Heart left ventricle (tissue), 16 donors: ENCODE data around the gene GTPBP6. TPM values are rescaled to one million over a fixed set of nuclear protein-coding genes. Genes with fewer than 3 reads are reported as not detected.
A peak's percentile ranks its signal among the peaks of the same experiment; 100 is the strongest.

Experiments
- ATAC-seq, 4 donors: fragments of 200-7000 bp; cut with Tn5 transposase; one replicate each; pipeline ENCODE4 v1.9.1; 2020 to 2022; ENCODE audit warnings: moderate library complexity in 4 of 4, mild to moderate bottlenecking in 3 of 4, moderate number of reproducible peaks in 1 of 4
- DNase-seq, 5 donors: peaks; one replicate each; pipeline ENCODE4 v3.0.0-alpha.2; 2020
- H3K27ac ChIP-seq, 12 donors: fragments of 200-600 bp; sonication (generic) in 4 of 12; one replicate each; pipeline versions ENCODE4 v1.5.0 to v1.8.0; 2016 to 2022; ENCODE audit warnings: mild to moderate bottlenecking in 2 of 12
- H3K27me3 ChIP-seq, 9 donors: fragments of 200-600 bp; sonication (generic) in 2 of 9; one replicate each; pipeline versions ENCODE4 v1.5.1 to v1.8.0; 2016 to 2022; ENCODE audit warnings: mild to moderate bottlenecking in 3 of 9
- H3K36me3 ChIP-seq, 9 donors: fragments of 200-600 bp; sonication (generic) in 2 of 9; one replicate each; pipeline versions ENCODE4 v1.5.0 to v1.8.0; 2018 to 2022; ENCODE audit warnings: mild to moderate bottlenecking in 2 of 9
- H3K4me1 ChIP-seq, 12 donors: fragments of 200-600 bp; sonication (generic) in 4 of 12; one replicate each; pipeline versions ENCODE4 v1.5.0 to v1.8.0; 2016 to 2022; ENCODE audit warnings: mild to moderate bottlenecking in 3 of 12
- H3K4me3 ChIP-seq, 12 donors: fragments of 200-600 bp; sonication (generic) in 4 of 12; one replicate each; pipeline versions ENCODE4 v1.5.0 to v1.8.0; 2017 to 2022; ENCODE audit warnings: mild to moderate bottlenecking in 9 of 12, moderate library complexity in 4 of 12
- H3K9me3 ChIP-seq, 12 donors: fragments of 200-600 bp; sonication (generic) in 4 of 12; one replicate each; pipeline versions ENCODE4 v1.5.0 to v1.8.0; 2016 to 2022; ENCODE audit warnings: mild to moderate bottlenecking in 1 of 12
- POLR2A ChIP-seq, 2 donors: fragments of 450-650 bp; IDR thresholded peaks; one replicate each; pipeline ENCODE4 v1.6.1; 2017; ENCODE audit warnings: antibody characterized with exemption in 2 of 2, mild to moderate bottlenecking in 2 of 2, moderate library complexity in 2 of 2
- WGBS, 4 donors: extraction: QIAGEN DNeasy Blood & Tissue Kit in 2 of 4; methylation state at CpG; one replicate each; pipeline versions ENCODE4 v1.1.5 to v1.1.7; 2013 to 2018; 5-methylcytosine and 5-hydroxymethylcytosine counted together
- intact Hi-C, 10 donors: fragments of 100-400 bp; cut with DNase I; formaldehyde crosslinking; loops; one replicate each; pipeline versions ENCODE4 v1.11.1 to v1.14.2; 2022
- polyA plus RNA-seq, 2 donors: library from polyadenylated mRNA; stranded (reverse); fragments of 200-250 nt; gene quantifications; one replicate each; pipeline ENCODE4 v1.2.3, GENCODE V29; 2013
- total RNA-seq, 9 donors: library from RNA; depleted of rRNA in 2 of 9; stranded (reverse); fragments of >200 nt in 2 of 9; fragmentation: NEBNext Ultra II Directional in 3 of 9; extraction: Animal tissue kit (Norgen Biotek cat#: 25700) in 3 of 9; gene quantifications; one replicate each; pipeline versions ENCODE4 v1.1.0 to v1.2.4, GENCODE V29; 2016 to 2023
- TF ChIP-seq, protein P1 (sequence below), 12 donors: fragments of 200-600 bp; sonication (generic) in 4 of 12; IDR thresholded peaks; one replicate each; pipeline versions ENCODE4 v1.5.0 to v1.8.0; 2018 to 2022; ENCODE audit warnings: antibody characterized with exemption in 12 of 12, mild to moderate bottlenecking in 5 of 12
- donor health status: ischemic (EF 13 %, LVEDD 7.1; RV severe dilation, severe dysfunction).
- donor health status: healthy with polysubstance abuse.
- donor health status: DM: no; HTN: yes; CAD: no.
- donor health status: DM: no; HTN: no; CAD: no.
- donor health status: ischemic (EF 25% LVEDD 6.9; RV normal size, moderate dysfunction).
- donor health status: ischemic (EF 25% LVEDD 5.7; RV mildly dilated, moderate dysfunction).
- donor health status: healthy.
- donor health status: DM: yes; HTN: yes; CAD: no.
- donor health status: ischemic (EF 35%, LVEDD 5.7; RV mildly dilated, moderate dysfunction).
- donor health status: nonischemic (EF 11% LVEDD 7.7; RV severe dilation, severe dysfunction).
- donor health status: DM: yes; HTN: yes; CAD: no.
- donor health status: PGD.
- donor health status: ischemic (EF 29% LVEDD 5.4; RV normal size, mild dysfunction).
- donor health status: nonischemic (EF 23%, LVEDD 6.1; RV moderate dilation, normal function).

GTPBP6 gene
- total and polyA plus RNA-seq, 11 donors = 31.3 to 102 (median 49.9) TPM

GRCh38 chrX:361231-362145, 42.9 kb upstream of the GTPBP6 start:
- Histone ChIP-seq H3K9me3 (peaks cover 0 to 22% (median 10%) of the 10 kb centered on the region in 12 donors), H3K4me3 (no peak overlapping the region), H3K36me3 (peaks cover 0 to 36% (median 13%) of the 10 kb centered on the region in 9 donors), H3K27ac (no peak overlapping the region), H3K4me1 (peaks cover 0 to 11% (median 0%) of the 10 kb centered on the region in 12 donors), H3K27me3 (no peaks in the 10 kb centered on the region)
- intact Hi-C loops = no loop called here
- ATAC-seq (peak in 3 of 4 donors; percentile 10 to 21 (median 16)), DNase-seq (peak in 2 of 5 donors; percentile 5 to 21)
- TF ChIP-seq POLR2A (IDR thresholded peaks at IDR 0.05) = no peak
- TF ChIP-seq, protein P1, sequence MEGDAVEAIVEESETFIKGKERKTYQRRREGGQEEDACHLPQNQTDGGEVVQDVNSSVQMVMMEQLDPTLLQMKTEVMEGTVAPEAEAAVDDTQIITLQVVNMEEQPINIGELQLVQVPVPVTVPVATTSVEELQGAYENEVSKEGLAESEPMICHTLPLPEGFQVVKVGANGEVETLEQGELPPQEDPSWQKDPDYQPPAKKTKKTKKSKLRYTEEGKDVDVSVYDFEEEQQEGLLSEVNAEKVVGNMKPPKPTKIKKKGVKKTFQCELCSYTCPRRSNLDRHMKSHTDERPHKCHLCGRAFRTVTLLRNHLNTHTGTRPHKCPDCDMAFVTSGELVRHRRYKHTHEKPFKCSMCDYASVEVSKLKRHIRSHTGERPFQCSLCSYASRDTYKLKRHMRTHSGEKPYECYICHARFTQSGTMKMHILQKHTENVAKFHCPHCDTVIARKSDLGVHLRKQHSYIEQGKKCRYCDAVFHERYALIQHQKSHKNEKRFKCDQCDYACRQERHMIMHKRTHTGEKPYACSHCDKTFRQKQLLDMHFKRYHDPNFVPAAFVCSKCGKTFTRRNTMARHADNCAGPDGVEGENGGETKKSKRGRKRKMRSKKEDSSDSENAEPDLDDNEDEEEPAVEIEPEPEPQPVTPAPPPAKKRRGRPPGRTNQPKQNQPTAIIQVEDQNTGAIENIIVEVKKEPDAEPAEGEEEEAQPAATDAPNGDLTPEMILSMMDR (IDR thresholded peaks at IDR 0.05) = no peak
- 95 to 97% (median 96%) methylated on average over 54 of the region's 54 CpGs for WGBS, 4 donors

DNA sequence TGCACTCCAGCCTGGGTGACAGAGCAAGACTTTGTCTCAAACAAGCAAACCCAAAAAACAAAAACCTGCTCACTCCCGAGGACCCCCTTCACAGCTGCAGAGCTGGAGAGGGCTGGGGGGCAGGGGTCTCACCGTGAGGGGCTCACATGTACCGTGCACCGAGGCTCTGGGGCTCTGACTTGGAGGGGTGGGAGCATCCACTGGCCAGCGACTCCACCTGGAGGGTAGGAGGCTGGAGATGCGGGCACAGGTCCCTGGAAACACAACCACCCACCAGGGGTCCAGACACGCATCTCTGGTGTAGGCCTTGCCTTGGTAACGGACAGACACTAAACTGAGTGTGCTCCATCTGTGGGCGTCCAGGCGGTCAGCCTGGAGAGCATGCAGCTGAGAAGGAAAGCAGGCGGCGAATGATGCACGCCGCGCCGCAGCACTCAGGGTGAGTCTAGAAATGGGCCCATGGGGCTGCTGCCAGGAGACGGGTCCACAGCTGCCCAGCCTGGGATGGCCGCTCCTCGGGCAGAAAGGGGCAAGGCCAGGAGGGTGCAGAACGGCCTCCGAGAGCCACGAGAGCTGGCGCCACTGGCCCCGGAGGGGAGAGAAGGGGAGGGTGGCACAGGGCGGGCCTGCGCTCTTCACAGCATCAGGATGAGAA, 42.0 kb upstream of the GTPBP6 start:
- intact Hi-C loops = no loop called here
- H3K9me3 ChIP-seq = peaks cover 0 to 22% (median 10%) of the 10 kb centered on the region in 12 donors
- H3K4me3 ChIP-seq = no peak overlapping the region
- H3K4me1 ChIP-seq = peaks cover 0 to 11% (median 0%) of the 10 kb centered on the region in 12 donors
- no peak overlapping the region for H3K27ac ChIP-seq
- H3K27me3 ChIP-seq = no peaks in the 10 kb centered on the region
- no peak for TF ChIP-seq POLR2A (IDR thresholded peaks at IDR 0.05)
- TF ChIP-seq, protein P1 (IDR thresholded peaks at IDR 0.05) = no peak
- H3K36me3 ChIP-seq = peaks cover 0 to 36% (median 14%) of the 10 kb centered on the region in 9 donors
- peak in 1 of 5 donors; percentile 14 for DNase-seq
- ATAC-seq = no peak
- WGBS, 4 donors = 87 to 98% (median 95%) methylated on average over 21 to 26 of the region's 26 CpGs

- no peak for TF ChIP-seq POLR2A (IDR thresholded peaks at IDR 0.05)
- TF ChIP-seq, protein P1 (IDR thresholded peaks at IDR 0.05) = no peak
- DNase-seq (peak in 1 of 5 donors; percentile 18), ATAC-seq (no peak)
- Histone ChIP-seq H3K27me3 (no peaks in the 10 kb centered on the region), H3K27ac (no peak overlapping the region), H3K36me3 (peaks cover 0 to 36% (median 14%) of the 10 kb centered on the region in 9 donors), H3K4me3 (no peak overlapping the region), H3K4me1 (peaks cover 0 to 11% (median 0%) of the 10 kb centered on the region in 12 donors), H3K9me3 (peaks cover 0 to 22% (median 10%) of the 10 kb centered on the region in 12 donors)
- intact Hi-C loops = no loop called here
- WGBS, 4 donors = 91 to 94% (median 92%) methylated on average over 49 of the region's 49 CpGs
Measured at GRCh38 chrX:358651-359143, 40.1 kb upstream of the GTPBP6 start.
